Thymus (tissue), 11 donors: Measurements from ENCODE around the gene PMPCB. TPM values are rescaled to one million over a fixed set of nuclear protein-coding genes. Genes with fewer than 3 reads are reported as not detected.
A peak's percentile ranks its signal among the peaks of the same experiment; 100 is the strongest.
"Not testable (repeated sequence)": the region's sequence is repeated elsewhere in the genome, so short reads cannot be mapped to it uniquely, and the experiment has no call there.

Experiments
- DNase-seq, 9 donors: peaks; one replicate each; pipeline ENCODE4 v3.0.0-alpha.2; 2013; ENCODE audit warnings: low spot score in 9 of 9, low read depth in 6 of 9, missing footprints in 1 of 9
- H3K27ac ChIP-seq, 2 donors: one replicate each; pipeline ENCODE4 v1.5.1; 2013; ENCODE audit warnings: control low read depth in 1 of 2, low read depth in 1 of 2, low read length in 1 of 2, mild to moderate bottlenecking in 1 of 2, moderate library complexity in 1 of 2
- H3K27me3 ChIP-seq, 2 donors: one replicate each; pipeline ENCODE4 v1.5.1; 2013; ENCODE audit warnings: low read length in 1 of 2; ENCODE audit not compliant: control insufficient read depth in 2 of 2, insufficient read depth in 1 of 2
- H3K36me3 ChIP-seq, 2 donors: one replicate each; pipeline ENCODE4 v1.5.1; 2013; ENCODE audit warnings: low read length in 1 of 2, mild to moderate bottlenecking in 1 of 2, moderate library complexity in 1 of 2; ENCODE audit not compliant: control insufficient read depth in 2 of 2, insufficient read depth in 2 of 2
- H3K4me1 ChIP-seq, 2 donors: one replicate each; pipeline ENCODE4 v1.5.1; 2013; ENCODE audit warnings: low read length in 2 of 2; ENCODE audit not compliant: control insufficient read depth in 2 of 2, insufficient read depth in 2 of 2
- H3K4me3 ChIP-seq, 2 donors: one replicate each; pipeline ENCODE4 v1.5.1; 2013; ENCODE audit warnings: low read length in 2 of 2, control low read depth in 1 of 2, mild to moderate bottlenecking in 1 of 2
- H3K9me3 ChIP-seq, 2 donors: one replicate each; pipeline ENCODE4 v1.5.1; 2013; ENCODE audit warnings: low read length in 1 of 2, mild to moderate bottlenecking in 1 of 2; ENCODE audit not compliant: control insufficient read depth in 2 of 2, insufficient read depth in 1 of 2
- WGBS: extraction: QIAGEN DNeasy Blood & Tissue Kit; methylation state at CpG from one replicate; pipeline ENCODE4 v1.1.7; 2013; 5-methylcytosine and 5-hydroxymethylcytosine counted together
- polyA plus RNA-seq: library from polyadenylated mRNA; stranded (reverse); fragments of 200-250 nt; gene quantifications from one replicate; pipeline ENCODE4 v1.2.3, GENCODE V29; 2013
- total RNA-seq: library from RNA; stranded (reverse); fragments of 120-200 nt; gene quantifications from one replicate; pipeline ENCODE4 v1.2.4, GENCODE V29; 2013
- donor health status: healthy.

PMPCB gene
- total and polyA plus RNA-seq, 2 donors = 67.7 to 70.7 TPM

- not testable (repeated sequence) for H3K9me3 ChIP-seq, H3K4me1 ChIP-seq, H3K27ac ChIP-seq, H3K27me3 ChIP-seq, H3K36me3 ChIP-seq
- WGBS = under 1% methylated on average over 12 of the region's 12 CpGs
- peak in 3 of 9 donors; percentile 3 to 36 (median 7) for DNase-seq
- peak overlapping the region; percentile 61 to 70 for H3K4me3 ChIP-seq
Measured at GRCh38 chr7:103279636-103279962, 17.6 kb upstream of the PMPCB start.

GRCh38 chr7:103279963-103280802 lies 17.1 kb upstream of the PMPCB start:
- peak overlapping the region; percentile 61 to 70 for H3K4me3 ChIP-seq
- WGBS = under 1% methylated on average over 71 of the region's 71 CpGs
- H3K27ac ChIP-seq = peak overlapping the region; percentile 52 to 62
- peak; percentile 44 to 87 (median 68) for DNase-seq
- H3K9me3 ChIP-seq, H3K27me3 ChIP-seq, H3K36me3 ChIP-seq, H3K4me1 ChIP-seq: not testable (repeated sequence)

- not testable (repeated sequence) for H3K36me3 ChIP-seq, H3K4me1 ChIP-seq, H3K27me3 ChIP-seq, H3K9me3 ChIP-seq
- H3K4me3 ChIP-seq = peak overlapping the region; percentile 61 to 70
- peak in 2 of 9 donors; percentile 2 for DNase-seq
- WGBS = 2% methylated on average over 25 of the region's 25 CpGs
- H3K27ac ChIP-seq = peak overlapping the region; percentile 52 to 62
Measured at GRCh38 chr7:103280803-103281155, 16.5 kb upstream of the PMPCB start.

- WGBS = 50% methylated on average over 3 of the region's 3 CpGs
- H3K4me1 ChIP-seq, H3K36me3 ChIP-seq, H3K9me3 ChIP-seq, H3K27me3 ChIP-seq, H3K4me3 ChIP-seq, H3K27ac ChIP-seq, DNase-seq: not testable (repeated sequence)
Measured at GRCh38 chr7:103282802-103283427, 14.3 kb upstream of the PMPCB start.

- 93% methylated on average over 3 of the region's 3 CpGs for WGBS
- Histone ChIP-seq H3K9me3 (no peaks in the 10 kb centered on the region), H3K4me1 (no peaks in the 10 kb centered on the region), H3K27ac (no peak overlapping the region), H3K36me3 (no peaks in the 10 kb centered on the region), H3K4me3 (no peak overlapping the region), H3K27me3 (no peaks in the 10 kb centered on the region)
- DNase-seq = no peak
Measured at GRCh38 chr7:103292122-103292521, 5.1 kb upstream of the PMPCB start.

GRCh38 chr7:103293526-103293925 lies 3.7 kb upstream of the PMPCB start:
- no peak for DNase-seq
- H3K9me3 ChIP-seq = no peaks in the 10 kb centered on the region
- no peaks in the 10 kb centered on the region for H3K36me3 ChIP-seq
- no peaks in the 10 kb centered on the region for H3K27me3 ChIP-seq
- 95% methylated on average over 1 of the region's 1 CpG for WGBS
- H3K4me1 ChIP-seq = peaks cover 4 to 7% of the 10 kb centered on the region in 2 donors
- H3K4me3 ChIP-seq = no peak overlapping the region
- no peak overlapping the region for H3K27ac ChIP-seq

- Histone ChIP-seq H3K4me3 (peak overlapping the region; percentile 78 to 97), H3K27me3 (no peaks in the 10 kb centered on the region), H3K4me1 (peaks cover 6 to 7% of the 10 kb centered on the region in 2 donors), H3K27ac (peak overlapping the region in 1 of 2 donors; percentile 86), H3K9me3 (no peaks in the 10 kb centered on the region), H3K36me3 (peaks cover 26 to 35% of the 10 kb centered on the region in 2 donors)
- peak in 1 of 9 donors; percentile 7 for DNase-seq
- WGBS = 2% methylated on average over 7 of the region's 7 CpGs
Measured at GRCh38 chr7:103297837-103298179, 573 bp downstream of the PMPCB start.

- H3K4me1 ChIP-seq = peaks cover 6 to 7% of the 10 kb centered on the region in 2 donors
- H3K4me3 ChIP-seq = no peak overlapping the region
- no peaks in the 10 kb centered on the region for H3K9me3 ChIP-seq
- peaks cover 37 to 52% of the 10 kb centered on the region in 2 donors for H3K36me3 ChIP-seq
- WGBS = 98% methylated on average over 6 of the region's 6 CpGs
- DNase-seq = no peak
- H3K27me3 ChIP-seq = no peaks in the 10 kb centered on the region
- H3K27ac ChIP-seq = no peak overlapping the region
Measured at GRCh38 chr7:103299660-103300059, 2.4 kb downstream of the PMPCB start.

GRCh38 chr7:103301441-103301840 lies 4.2 kb downstream of the PMPCB start:
- Histone ChIP-seq H3K4me1 (peaks cover 6 to 7% of the 10 kb centered on the region in 2 donors), H3K9me3 (no peaks in the 10 kb centered on the region), H3K4me3 (no peak overlapping the region), H3K36me3 (peaks cover 41 to 69% of the 10 kb centered on the region in 2 donors), H3K27ac (no peak overlapping the region), H3K27me3 (no peaks in the 10 kb centered on the region)
- 69% methylated on average over 2 of the region's 2 CpGs for WGBS
- DNase-seq = no peak
